ENCODE data around the gene FTO. TPM values are rescaled to one million over a fixed set of nuclear protein-coding genes. Genes with fewer than 3 reads are reported as not detected.

Gene FTO
- total RNA-seq, 4 donors from 2014 or later: 98.1 to 127 (median 109) TPM

- TF ChIP-seq EP300 (IDR thresholded peaks at IDR 0.05) (no peak), POLR2A (IDR thresholded peaks at IDR 0.05) (no peak), CTCF (IDR thresholded peaks at IDR 0.05) (no peak)
- Histone ChIP-seq H3K4me1 (peaks cover 0 to 5% (median 2%) of the 10 kb centered on the region in 4 donors), H3K36me3 (peaks cover 0 to 29% (median 0%) of the 10 kb centered on the region in 3 donors), H3K4me3 (no peak overlapping the region), H3K27ac (no peak overlapping the region), H3K9me3 (peaks cover 0 to 10% (median 0%) of the 10 kb centered on the region in 4 donors), H3K27me3 (no peaks in the 10 kb centered on the region)
- DNase-seq (ENCODE audit: low spot score in 2 of 2): no peak
- WGBS, 2 donors: 95 to 100% methylated on average over 1 of the region's 1 CpG
These were observed 162.6 kb downstream of the FTO start for GRCh38 chr16:53866520-53866919.

DNA sequence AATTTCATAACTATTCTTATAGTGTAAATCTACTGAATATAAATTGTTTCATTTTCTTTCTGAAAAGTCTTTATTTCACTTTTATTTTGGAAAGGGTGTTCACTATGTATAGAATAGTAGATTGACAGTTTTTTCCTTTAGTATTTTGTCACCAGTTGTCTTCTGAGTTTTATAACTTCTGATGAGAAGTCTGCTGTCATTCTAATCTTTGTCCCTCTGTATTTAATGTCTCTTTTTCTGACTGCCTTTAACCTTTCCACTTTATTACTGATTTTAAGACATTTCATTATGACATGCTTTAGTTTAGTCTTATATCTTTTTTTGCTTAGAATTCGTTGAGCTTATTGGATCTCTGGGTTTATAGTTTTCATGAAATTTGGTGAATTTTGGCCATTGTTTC lies 166.9 kb downstream of the FTO start:
- H3K27me3 ChIP-seq: no peaks in the 10 kb centered on the region
- H3K4me3 ChIP-seq: no peak overlapping the region
- H3K9me3 ChIP-seq: peaks cover 0 to 10% (median 0%) of the 10 kb centered on the region in 4 donors
- no peak overlapping the region for H3K27ac ChIP-seq
- no peak for DNase-seq (ENCODE audit: low spot score in 2 of 2)
- peaks cover 0 to 34% (median 4%) of the 10 kb centered on the region in 3 donors for H3K36me3 ChIP-seq
- TF ChIP-seq POLR2A (IDR thresholded peaks at IDR 0.05) (no peak), CTCF (IDR thresholded peaks at IDR 0.05) (no peak), EP300 (IDR thresholded peaks at IDR 0.05) (no peak)
- H3K4me1 ChIP-seq: no peaks in the 10 kb centered on the region
- WGBS, 2 donors: 96 to 97% methylated on average over 1 of the region's 1 CpG

DNA sequence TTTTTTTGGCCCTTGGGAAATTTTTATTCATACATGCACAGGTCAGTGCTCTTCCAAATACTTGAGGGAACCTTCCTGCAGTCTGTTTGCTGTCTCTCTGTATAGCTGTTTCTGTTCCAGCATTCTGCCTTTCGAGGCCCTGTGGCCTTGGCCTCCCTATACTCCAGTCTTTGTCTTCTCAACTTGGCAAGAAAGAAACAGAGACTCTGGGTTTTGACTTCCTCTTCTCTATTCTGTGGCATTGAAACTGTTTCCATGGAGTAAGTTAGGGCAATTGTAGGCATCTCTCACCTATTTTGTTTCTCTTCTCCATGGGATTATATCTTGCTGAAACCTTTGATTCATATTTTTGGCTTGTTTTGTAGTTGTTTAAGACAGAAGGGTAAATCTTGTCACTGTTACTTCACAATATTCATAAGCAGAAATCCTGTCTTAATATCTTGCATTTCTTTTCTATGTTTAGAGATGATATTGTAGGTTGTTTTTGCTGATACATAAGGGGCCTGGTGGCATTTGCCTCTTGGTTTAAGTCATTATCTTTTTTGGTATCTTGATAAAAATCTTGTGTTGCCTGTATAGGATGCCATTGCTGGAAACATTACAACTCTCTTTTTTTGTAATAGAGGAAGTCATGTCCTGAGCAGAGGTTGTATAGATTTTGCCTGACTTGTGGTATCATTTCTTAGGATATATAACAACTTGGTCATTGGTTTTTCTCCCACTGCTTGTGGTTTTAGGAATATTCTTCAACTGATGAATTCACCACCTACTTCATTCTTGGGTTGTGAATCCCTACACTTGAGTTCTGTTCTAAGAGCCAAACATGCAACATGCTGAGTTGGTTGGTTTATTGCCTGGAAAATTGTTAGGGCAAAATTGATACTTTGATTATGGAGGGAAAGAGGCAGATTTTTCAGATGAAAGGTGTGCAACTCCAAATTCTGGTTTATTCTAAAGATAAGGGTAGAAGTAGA lies 168.6 kb downstream of the FTO start:
- WGBS, 2 donors: 53 to 57% methylated on average over 1 of the region's 1 CpG
- TF ChIP-seq POLR2A (IDR thresholded peaks at IDR 0.05) (no peak), CTCF (IDR thresholded peaks at IDR 0.05) (no peak), EP300 (IDR thresholded peaks at IDR 0.05) (no peak)
- Histone ChIP-seq H3K36me3 (peaks cover 0 to 34% (median 4%) of the 10 kb centered on the region in 3 donors), H3K27me3 (no peaks in the 10 kb centered on the region), H3K4me1 (no peaks in the 10 kb centered on the region), H3K9me3 (peaks cover 0 to 10% (median 0%) of the 10 kb centered on the region in 4 donors), H3K4me3 (no peak overlapping the region), H3K27ac (no peak overlapping the region)
- DNase-seq (ENCODE audit: low spot score in 2 of 2): no peak

DNA sequence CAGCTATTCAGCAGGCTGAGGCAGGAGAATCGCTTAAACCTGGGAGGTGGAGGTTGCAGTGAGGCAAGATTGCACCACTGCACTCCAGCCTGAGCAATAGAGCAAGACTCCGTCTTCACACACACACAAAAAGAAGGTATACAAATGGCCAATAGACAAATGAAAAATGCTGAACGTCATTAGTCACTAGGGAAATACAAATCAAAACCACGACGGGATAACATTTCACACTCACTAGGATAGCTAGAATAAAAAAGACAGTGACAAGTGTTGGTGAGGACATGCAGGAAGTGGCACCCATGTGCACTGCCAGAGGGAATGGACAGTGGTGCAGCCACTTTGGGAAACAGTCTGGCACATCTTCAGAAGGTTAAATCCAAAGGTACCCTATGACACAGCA lies 172.9 kb downstream of the FTO start:
- WGBS, 2 donors: 91 to 92% methylated on average over 5 of the region's 5 CpGs
- no peak for DNase-seq (ENCODE audit: low spot score in 2 of 2)

More for the DNA sequence above, 172.9 kb downstream of the FTO start:
- Histone ChIP-seq H3K4me1 (peaks cover 0 to 7% (median 0%) of the 10 kb centered on the region in 4 donors), H3K27me3 (no peaks in the 10 kb centered on the region), H3K36me3 (peaks cover 0 to 35% (median 4%) of the 10 kb centered on the region in 3 donors), H3K4me3 (no peak overlapping the region), H3K27ac (no peak overlapping the region), H3K9me3 (no peaks in the 10 kb centered on the region)
- no peak for TF ChIP-seq EP300 (IDR thresholded peaks at IDR 0.05)
- no peak for TF ChIP-seq CTCF (IDR thresholded peaks at IDR 0.05)
- TF ChIP-seq POLR2A (IDR thresholded peaks at IDR 0.05): no peak

Measured in tibial nerve (tissue), 4 donors.